Neural progenitor cell (in vitro differentiated cells): ENCODE measurements around the gene LINC01488. TPM values are rescaled to one million over a fixed set of nuclear protein-coding genes. Genes with fewer than 3 reads are reported as not detected.
A peak's percentile ranks its signal among the peaks of the same experiment; 100 is the strongest.

ENCODE experiments used
- DNase-seq: peaks from one replicate; pipeline ENCODE4 v3.0.0-alpha.2; 2016; ENCODE audit warnings: low spot score
- H2AFZ ChIP-seq: fragments of 200-600 bp; sonication (generic); replicated peaks from 2 replicates; pipeline ENCODE4 v1.6.1; 2016; ENCODE audit warnings: antibody characterized with exemption
- H3F3A ChIP-seq: fragments of 200-600 bp; sonication (generic); 2 replicates; pipeline ENCODE4 v1.6.1; 2016; ENCODE audit warnings: antibody characterized with exemption, low read depth
- H3K27ac ChIP-seq: fragments of 200-600 bp; sonication (generic); 2 replicates; pipeline ENCODE4 v1.5.1; 2016; ENCODE audit warnings: mild to moderate bottlenecking
- H3K27me3 ChIP-seq: fragments of 200-600 bp; sonication (generic); 2 replicates; pipeline ENCODE4 v1.6.1; 2016; ENCODE audit warnings: mild to moderate bottlenecking, moderate library complexity
- H3K36me3 ChIP-seq: fragments of 200-600 bp; sonication (generic); 2 replicates; pipeline ENCODE4 v1.5.1; 2016
- H3K4me1 ChIP-seq: fragments of 200-600 bp; sonication (generic); 2 replicates; pipeline ENCODE4 v1.6.1; 2016; ENCODE audit warnings: mixed run types
- H3K4me2 ChIP-seq: fragments of 200-600 bp; sonication (generic); 2 replicates; pipeline ENCODE4 v1.6.1; 2016
- H3K4me3 ChIP-seq: fragments of 200-600 bp; sonication (generic); 2 replicates; pipeline ENCODE4 v1.5.1; 2016
- H3K79me2 ChIP-seq: fragments of 200-600 bp; sonication (generic); 2 replicates; pipeline ENCODE4 v1.6.1; 2016; ENCODE audit warnings: low read depth
- H3K9ac ChIP-seq: fragments of 200-600 bp; sonication (generic); 2 replicates; pipeline ENCODE4 v1.6.1; 2016
- H3K9me3 ChIP-seq: fragments of 200-600 bp; sonication (generic); 2 replicates; pipeline ENCODE4 v1.5.1; 2016; ENCODE audit warnings: low read depth
- H4K20me1 ChIP-seq: fragments of 200-600 bp; sonication (generic); 2 replicates; pipeline ENCODE4 v1.6.1; 2016; ENCODE audit warnings: low read depth
- H3K27ac Mint-ChIP-seq: 3 replicates; pipeline ENCODE4 v1.8.0; 2021; ENCODE audit warnings: mixed read lengths
- H3K27me3 Mint-ChIP-seq: 2 replicates; pipeline ENCODE4 v1.8.0; 2022; ENCODE audit warnings: low read depth, mild to moderate bottlenecking, inconsistent platforms, moderate library complexity, mixed read lengths; ENCODE audit not compliant: insufficient read depth
- H3K36me3 Mint-ChIP-seq: 3 replicates; pipeline ENCODE4 v1.8.0; 2021; ENCODE audit warnings: mixed read lengths
- H3K4me1 Mint-ChIP-seq: 3 replicates; pipeline ENCODE4 v1.8.0; 2021; ENCODE audit warnings: mixed read lengths
- H3K4me3 Mint-ChIP-seq: 3 replicates; pipeline ENCODE4 v1.8.0; 2021; ENCODE audit warnings: mild to moderate bottlenecking, moderate library complexity, mixed read lengths
- H3K9me3 Mint-ChIP-seq: 3 replicates; pipeline ENCODE4 v1.8.0; 2020; ENCODE audit warnings: mixed read lengths
- EZH2 ChIP-seq: fragments of 200-600 bp; sonication (generic); IDR thresholded peaks from 2 replicates; pipeline ENCODE4 v1.6.1; 2017; ENCODE audit warnings: antibody characterized with exemption, mild to moderate bottlenecking, moderate library complexity
- EZH2phosphoT487 ChIP-seq: fragments of 200-600 bp; sonication (generic); IDR thresholded peaks from 2 replicates; pipeline ENCODE4 v1.6.1; 2017; ENCODE audit warnings: antibody characterized with exemption
- total RNA-seq: library from RNA; depleted of rRNA; stranded (reverse); fragments of >200 nt; gene quantifications from 2 replicates; pipeline ENCODE4 v1.2.3, GENCODE V29; 2015; ENCODE audit warnings: low replicate concordance
- TF ChIP-seq, protein P1 (sequence below): fragments of 200-600 bp; sonication (generic); IDR thresholded peaks from 2 replicates; pipeline ENCODE4 v1.5.1; 2017; ENCODE audit warnings: antibody characterized with exemption, mild to moderate bottlenecking

Gene LINC01488
- total RNA-seq, 1 donor from 2014 or later, result 0.09 TPM

DNA sequence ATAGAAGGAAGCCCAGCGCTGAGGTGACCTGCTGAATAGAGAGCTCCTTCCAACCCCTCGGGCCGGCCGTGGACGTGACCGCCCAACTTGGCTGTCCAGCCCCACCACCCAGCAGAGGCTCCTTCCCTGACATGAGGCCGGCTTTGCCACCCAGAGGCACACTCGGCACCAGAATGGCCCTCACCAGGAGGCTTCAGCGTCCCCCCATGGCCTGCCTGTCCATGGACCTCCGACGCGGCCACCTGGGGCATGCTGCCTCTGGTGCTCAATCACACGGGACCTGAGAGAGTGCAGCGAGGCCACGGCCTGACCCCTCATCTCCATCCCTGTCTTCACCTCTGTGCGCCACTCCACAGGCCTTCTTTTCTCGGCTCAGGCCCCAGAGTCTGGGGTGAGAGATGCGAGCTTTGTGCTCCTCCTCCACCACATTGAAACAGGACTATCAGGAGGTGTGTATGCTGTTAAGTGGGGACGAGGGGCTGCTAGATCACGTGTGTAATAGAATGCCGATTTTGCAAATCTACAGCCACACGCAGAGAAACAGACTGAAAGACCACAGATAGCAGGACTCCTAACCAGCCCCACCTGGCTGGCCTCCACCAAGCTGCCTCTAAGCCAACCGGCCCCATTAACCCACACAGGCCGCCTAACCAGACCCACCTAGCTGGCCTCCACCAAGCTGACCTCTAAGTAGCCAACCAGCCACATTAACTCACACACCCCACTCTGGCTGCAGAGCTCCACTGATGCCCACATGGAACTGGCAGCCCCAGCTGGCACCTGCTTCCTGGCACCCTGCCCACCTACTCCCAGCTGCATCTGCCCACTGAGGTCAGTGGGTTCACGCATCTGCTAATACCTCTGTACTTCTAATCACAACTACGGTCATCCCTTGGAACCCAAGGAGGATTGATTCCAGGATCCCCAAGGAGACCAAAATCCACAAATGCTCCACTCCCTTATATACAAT lies 20.7 kb downstream of the LINC01488 start:
- no peak overlapping the region for H3K4me3 Mint-ChIP-seq
- no peak for DNase-seq
- H3K36me3 Mint-ChIP-seq, result peaks cover 1% of the 10 kb centered on the region
- peaks cover 7% of the 10 kb centered on the region for H3K9me3 Mint-ChIP-seq
- Histone ChIP-seq H3K27ac (no peak overlapping the region), H3K4me1 (no peaks in the 10 kb centered on the region), H3K36me3 (no peaks in the 10 kb centered on the region), H3K9me3 (no peaks in the 10 kb centered on the region), H3K4me3 (no peak overlapping the region), H3K79me2 (no peaks in the 10 kb centered on the region), H4K20me1 (no peaks in the 10 kb centered on the region), H2AFZ (no peak overlapping the region), H3K4me2 (no peak overlapping the region), H3K27me3 (no peaks in the 10 kb centered on the region), H3K9ac (no peak overlapping the region), H3F3A (no peaks in the 10 kb centered on the region)
- peak overlapping the region; percentile 8 for H3K27ac Mint-ChIP-seq
- TF ChIP-seq EZH2phosphoT487, result no peak
- TF ChIP-seq, protein P1, sequence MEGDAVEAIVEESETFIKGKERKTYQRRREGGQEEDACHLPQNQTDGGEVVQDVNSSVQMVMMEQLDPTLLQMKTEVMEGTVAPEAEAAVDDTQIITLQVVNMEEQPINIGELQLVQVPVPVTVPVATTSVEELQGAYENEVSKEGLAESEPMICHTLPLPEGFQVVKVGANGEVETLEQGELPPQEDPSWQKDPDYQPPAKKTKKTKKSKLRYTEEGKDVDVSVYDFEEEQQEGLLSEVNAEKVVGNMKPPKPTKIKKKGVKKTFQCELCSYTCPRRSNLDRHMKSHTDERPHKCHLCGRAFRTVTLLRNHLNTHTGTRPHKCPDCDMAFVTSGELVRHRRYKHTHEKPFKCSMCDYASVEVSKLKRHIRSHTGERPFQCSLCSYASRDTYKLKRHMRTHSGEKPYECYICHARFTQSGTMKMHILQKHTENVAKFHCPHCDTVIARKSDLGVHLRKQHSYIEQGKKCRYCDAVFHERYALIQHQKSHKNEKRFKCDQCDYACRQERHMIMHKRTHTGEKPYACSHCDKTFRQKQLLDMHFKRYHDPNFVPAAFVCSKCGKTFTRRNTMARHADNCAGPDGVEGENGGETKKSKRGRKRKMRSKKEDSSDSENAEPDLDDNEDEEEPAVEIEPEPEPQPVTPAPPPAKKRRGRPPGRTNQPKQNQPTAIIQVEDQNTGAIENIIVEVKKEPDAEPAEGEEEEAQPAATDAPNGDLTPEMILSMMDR, result no peak
- no peak for TF ChIP-seq EZH2
- H3K27me3 Mint-ChIP-seq, result peaks cover 5% of the 10 kb centered on the region
- peaks cover 8% of the 10 kb centered on the region for H3K4me1 Mint-ChIP-seq

- Histone ChIP-seq H3K9me3 (no peaks in the 10 kb centered on the region), H3K27me3 (no peaks in the 10 kb centered on the region), H3K36me3 (no peaks in the 10 kb centered on the region), H3K4me2 (no peak overlapping the region), H3K4me1 (no peaks in the 10 kb centered on the region), H2AFZ (no peak overlapping the region), H3K9ac (no peak overlapping the region), H3K79me2 (no peaks in the 10 kb centered on the region), H3K4me3 (no peak overlapping the region), H3F3A (no peaks in the 10 kb centered on the region), H4K20me1 (no peaks in the 10 kb centered on the region), H3K27ac (no peak overlapping the region)
- Mint-ChIP-seq H3K9me3 (peaks cover 7% of the 10 kb centered on the region), H3K27me3 (peaks cover 5% of the 10 kb centered on the region), H3K27ac (no peak overlapping the region), H3K4me1 (peaks cover 7% of the 10 kb centered on the region), H3K36me3 (peaks cover 1% of the 10 kb centered on the region), H3K4me3 (no peak overlapping the region)
- TF ChIP-seq, protein P1, result no peak
- TF ChIP-seq EZH2 (no peak), EZH2phosphoT487 (no peak)
- no peak for DNase-seq
These were observed 22.7 kb downstream of the LINC01488 start for GRCh38 chr11:69504127-69504526.

DNA sequence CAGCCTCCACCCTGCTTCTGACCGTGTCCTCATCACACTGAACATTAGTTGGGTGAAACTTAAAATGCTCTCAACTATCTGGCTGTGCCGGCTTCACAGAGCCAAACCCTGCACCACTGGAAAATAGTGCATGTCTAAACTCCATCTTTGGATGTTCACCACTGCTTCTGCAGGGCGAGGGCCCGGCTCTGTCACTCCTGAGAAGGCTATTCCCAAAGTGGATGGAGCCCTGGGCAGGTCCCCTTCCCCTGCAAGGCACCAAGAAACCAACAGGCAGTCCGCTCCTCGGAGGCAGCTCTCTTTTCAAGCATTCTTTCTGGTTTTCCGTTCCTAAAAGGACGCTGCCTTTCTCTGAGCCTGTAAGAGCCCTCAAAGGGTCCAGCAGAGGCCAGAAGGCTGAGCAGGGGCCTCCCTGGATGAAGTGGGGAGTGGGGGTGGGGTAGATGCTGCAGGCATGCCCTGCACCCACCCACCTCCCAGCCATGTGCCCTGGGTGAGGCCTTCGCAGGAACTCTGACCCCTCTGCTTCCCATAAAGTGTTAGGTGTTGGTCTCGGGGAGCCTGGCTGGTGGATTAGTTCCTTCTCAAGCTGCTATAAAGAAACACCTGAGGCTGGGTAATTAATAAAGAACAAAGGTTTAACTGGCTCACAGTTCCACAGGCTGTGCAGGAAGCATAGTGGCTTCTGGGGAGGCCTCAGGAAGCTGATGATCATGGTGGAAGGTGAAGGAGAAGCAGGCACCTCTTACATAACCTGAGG lies 23.3 kb downstream of the LINC01488 start:
- Histone ChIP-seq H3K4me2 (no peak overlapping the region), H4K20me1 (no peaks in the 10 kb centered on the region), H3K27ac (no peak overlapping the region), H3K36me3 (no peaks in the 10 kb centered on the region), H3K9me3 (no peaks in the 10 kb centered on the region), H3K79me2 (no peaks in the 10 kb centered on the region), H3K4me3 (no peak overlapping the region), H3K4me1 (no peaks in the 10 kb centered on the region), H3K27me3 (no peaks in the 10 kb centered on the region), H3K9ac (no peak overlapping the region), H3F3A (no peaks in the 10 kb centered on the region), H2AFZ (peak overlapping the region; percentile 47)
- Mint-ChIP-seq H3K27me3 (peaks cover 2% of the 10 kb centered on the region), H3K4me1 (peaks cover 2% of the 10 kb centered on the region), H3K36me3 (peaks cover 1% of the 10 kb centered on the region), H3K4me3 (no peak overlapping the region), H3K9me3 (peaks cover 7% of the 10 kb centered on the region), H3K27ac (peak overlapping the region; percentile 88)
- DNase-seq, result no peak
- TF ChIP-seq EZH2phosphoT487 (no peak), EZH2 (no peak)
- TF ChIP-seq, protein P1, result no peak
